SK-N-SH treated with all-trans-retinoic acid at 6 μM for 48 hours (cell line): Measurements from ENCODE around the gene TMEM183A.

ENCODE experiments used
- ARNTL ChIP-seq: fragments of 450-650 bp; formaldehyde crosslinking; IDR thresholded peaks from 2 replicates; pipeline ENCODE4 v1.5.0; 2020; ENCODE audit warnings: low read depth, mild to moderate bottlenecking, moderate library complexity, borderline replicate concordance
- CREB5 ChIP-seq: fragments of 250-450 bp; sonication (Bioruptor Pico); IDR thresholded peaks from 2 replicates; pipeline ENCODE4 v1.5.1; 2020; ENCODE audit warnings: low read depth, mild to moderate bottlenecking, moderate library complexity
- CSRNP3 ChIP-seq: fragments of 250-450 bp; sonication (Bioruptor Pico); IDR thresholded peaks from 2 replicates; pipeline ENCODE4 v1.5.1; 2021; ENCODE audit warnings: mild to moderate bottlenecking, moderate library complexity
- ESRRG ChIP-seq: fragments of 250-450 bp; sonication (Bioruptor Pico); IDR thresholded peaks from 2 replicates; pipeline ENCODE4 v1.6.1; 2021; ENCODE audit warnings: mild to moderate bottlenecking
- OSR1 ChIP-seq: fragments of 250-450 bp; sonication (Bioruptor Pico); IDR thresholded peaks from 2 replicates; pipeline ENCODE4 v1.8.0; 2022; ENCODE audit warnings: moderate library complexity, mild to moderate bottlenecking, inconsistent platforms
- PATZ1 ChIP-seq: fragments of 250-450 bp; sonication (Bioruptor Pico); IDR thresholded peaks from 2 replicates; pipeline ENCODE4 v1.8.0; 2020; ENCODE audit warnings: mild to moderate bottlenecking, moderate library complexity, borderline replicate concordance
- PPARA ChIP-seq: fragments of 250-450 bp; sonication (Bioruptor Pico); IDR thresholded peaks from 2 replicates; pipeline ENCODE4 v1.5.0; 2020; ENCODE audit warnings: mild to moderate bottlenecking, borderline replicate concordance
- RARB ChIP-seq: fragments of 250-450 bp; sonication (Bioruptor Pico); IDR thresholded peaks from 2 replicates; pipeline ENCODE4 v1.8.0; 2021; ENCODE audit warnings: mild to moderate bottlenecking, moderate library complexity
- SNAI2 ChIP-seq: fragments of 250-450 bp; sonication (Bioruptor Pico); IDR thresholded peaks from 2 replicates; pipeline ENCODE4 v1.5.0; 2020; ENCODE audit warnings: mild to moderate bottlenecking, moderate library complexity
- ZFP3 ChIP-seq: fragments of 250-450 bp; sonication (Bioruptor Pico); IDR thresholded peaks from 2 replicates; pipeline ENCODE4 v1.5.0; 2020; ENCODE audit warnings: mild to moderate bottlenecking, moderate library complexity
- ZFP30 ChIP-seq: fragments of 450-650 bp; formaldehyde crosslinking; IDR thresholded peaks from 2 replicates; pipeline ENCODE4 v1.5.0; 2022; ENCODE audit warnings: mild to moderate bottlenecking, moderate library complexity
- ZNF70 ChIP-seq: fragments of 450-650 bp; formaldehyde crosslinking; IDR thresholded peaks from 2 replicates; pipeline ENCODE4 v1.5.0; 2020; ENCODE audit warnings: mild to moderate bottlenecking, moderate library complexity

- TF ChIP-seq PATZ1 (no peak), RARB (CRISPR knock-in tag) (no peak), ZFP30 (CRISPR knock-in tag) (no peak), ZFP3 (no peak), OSR1 (CRISPR knock-in tag) (no peak), CREB5 (CRISPR knock-in tag) (no peak), CSRNP3 (CRISPR knock-in tag) (no peak), ARNTL (no peak), PPARA (CRISPR knock-in tag) (no peak), ESRRG (CRISPR knock-in tag) (no peak), SNAI2 (CRISPR knock-in tag) (no peak), ZNF70 (CRISPR knock-in tag) (no peak)
Measured at GRCh38 chr1:202967684-202968281, 39.4 kb upstream of the TMEM183A start.
